Upper lobe of left lung (tissue), 6 donors: ENCODE measurements around the gene TSNAX. TPM values are rescaled to one million over a fixed set of nuclear protein-coding genes. Genes with fewer than 3 reads are reported as not detected.

ENCODE experiments used
- ATAC-seq, 2 donors: fragments of 200-7000 bp; cut with Tn5 transposase; one replicate each; pipeline ENCODE4 v1.9.1; 2022; ENCODE audit warnings: mild to moderate bottlenecking in 2 of 2, moderate library complexity in 2 of 2; ENCODE audit not compliant: low FRiP score in 2 of 2
- DNase-seq, 2 donors: peaks; one replicate each; pipeline ENCODE4 v3.0.0-alpha.2; 2019 to 2020
- H3K27ac ChIP-seq, 4 donors: fragments of 200-600 bp; sonication (generic); one replicate each; pipeline ENCODE4 v1.5.1; 2016 to 2019
- H3K27me3 ChIP-seq, 4 donors: fragments of 200-600 bp; sonication (generic); one replicate each; pipeline ENCODE4 v1.5.1; 2017 to 2019
- H3K36me3 ChIP-seq, 4 donors: fragments of 200-600 bp; sonication (generic); one replicate each; pipeline ENCODE4 v1.5.1; 2016 to 2019
- H3K4me1 ChIP-seq, 4 donors: fragments of 200-600 bp; sonication (generic); one replicate each; pipeline ENCODE4 v1.5.1; 2018 to 2019
- H3K4me3 ChIP-seq, 4 donors: fragments of 200-600 bp; sonication (generic); one replicate each; pipeline ENCODE4 v1.5.1; 2017 to 2019; ENCODE audit warnings: mild to moderate bottlenecking in 2 of 4, moderate library complexity in 1 of 4
- H3K9me3 ChIP-seq, 4 donors: fragments of 200-600 bp; sonication (generic); one replicate each; pipeline ENCODE4 v1.5.1; 2018 to 2019
- CTCF ChIP-seq, 6 experiments: fragments of 450-650 bp in 4 of 6; fragments of 200-600 bp in 2 of 6; sonication (generic) in 2 of 6; IDR thresholded peaks; one replicate each; pipeline ENCODE4 v1.5.1; 2016 to 2019; ENCODE audit warnings: antibody characterized with exemption in 6 of 6
- EP300 ChIP-seq, 4 donors: sonication (generic); formaldehyde crosslinking; IDR thresholded peaks; one replicate each; pipeline ENCODE4 v1.5.1; 2017; ENCODE audit warnings: antibody characterized with exemption in 4 of 4, control low read depth in 2 of 4
- POLR2A ChIP-seq, 4 donors: fragments of 450-650 bp; IDR thresholded peaks; one replicate each; pipeline ENCODE4 v1.5.1; 2016 to 2017; ENCODE audit warnings: antibody characterized with exemption in 4 of 4, mild to moderate bottlenecking in 2 of 4
- POLR2AphosphoS5 ChIP-seq, 2 donors: sonication (generic); formaldehyde crosslinking; IDR thresholded peaks; one replicate each; pipeline ENCODE4 v1.5.1; 2017; ENCODE audit warnings: antibody characterized with exemption in 2 of 2
- WGBS, 2 donors: methylation state at CpG; one replicate each; pipeline ENCODE4 v1.1.5; 2017 to 2018; 5-methylcytosine and 5-hydroxymethylcytosine counted together
- total RNA-seq, 6 donors: library from RNA; depleted of rRNA in 4 of 6; stranded (reverse); fragments of >200 nt in 4 of 6; gene quantifications; one replicate each; pipeline versions ENCODE4 v1.1.0 to v1.2.1, GENCODE V29; 2016 to 2021
- donor health status: DM: no; HTN: no; CAD: no; lungs with moderate emphysema.
- donor health status: DM: no; HTN: yes; CAD: no; lungs with severe emphysema.

TSNAX gene
- total RNA-seq: 10 to 100 TPM in 5 of 6 donors, 1 to 10 TPM in 1; 6.3 to 39.7 (median 24.6) TPM

- Histone ChIP-seq H3K9me3 (no peaks in the 10 kb centered on the region), H3K4me1 (peaks cover 24 to 40% (median 30%) of the 10 kb centered on the region in 4 donors), H3K4me3 (peak within 1 kb of the TSS; percentile 68 to 90 (median 70)), H3K27me3 (no peaks in the 10 kb centered on the region), H3K36me3 (peaks cover 0 to 12% (median 0%) of the 10 kb centered on the region in 4 donors), H3K27ac (peak within 1 kb of the TSS; percentile 86 to 96 (median 94))
- WGBS, 2 donors: 0 to 1% methylated on average over 18 to 54 of the region's 61 CpGs
- peak; percentile 90 to 98 for DNase-seq
- ATAC-seq: peak; percentile 99
- TF ChIP-seq POLR2A (IDR thresholded peaks at IDR 0.05): peak in 3 of 4 donors; percentile 72 to 91 (median 84)
- peak; percentile 93 for TF ChIP-seq POLR2AphosphoS5 (IDR thresholded peaks at IDR 0.05)
- TF ChIP-seq CTCF (IDR thresholded peaks at IDR 0.05): peak in 3 of 6 experiments; percentile 18 to 42 (median 34)
- peak in 1 of 4 donors; percentile 57 for TF ChIP-seq EP300 (IDR thresholded peaks at IDR 0.05)
Observed at GRCh38 chr1:231528172-231529029, at the start of gene TSNAX. TSS of gene TSNAX (plus strand) at chr1:231528669. CDS start at chr1:231528811, 142 bp downstream.

GRCh38 chr1:231478811-231479210 is 49.7 kb upstream of the TSNAX start:
- Histone ChIP-seq H3K36me3 (no peaks in the 10 kb centered on the region), H3K4me1 (no peaks in the 10 kb centered on the region), H3K9me3 (no peaks in the 10 kb centered on the region), H3K27me3 (no peaks in the 10 kb centered on the region), H3K4me3 (no peak overlapping the region), H3K27ac (no peak overlapping the region)
- DNase-seq: no peak
- WGBS, 2 donors: 98% methylated on average over 9 of the region's 9 CpGs
- TF ChIP-seq POLR2AphosphoS5 (IDR thresholded peaks at IDR 0.05): no peak
- TF ChIP-seq EP300 (IDR thresholded peaks at IDR 0.05): no peak
- TF ChIP-seq CTCF (IDR thresholded peaks at IDR 0.05): no peak
- no peak for TF ChIP-seq POLR2A (IDR thresholded peaks at IDR 0.05)
- no peak for ATAC-seq

GRCh38 chr1:231480008-231480407 is 48.5 kb upstream of the TSNAX start:
- no peaks in the 10 kb centered on the region for H3K9me3 ChIP-seq
- H3K36me3 ChIP-seq: no peaks in the 10 kb centered on the region
- no peak for TF ChIP-seq POLR2A (IDR thresholded peaks at IDR 0.05)
- TF ChIP-seq POLR2AphosphoS5 (IDR thresholded peaks at IDR 0.05): no peak
- TF ChIP-seq CTCF (IDR thresholded peaks at IDR 0.05): no peak
- no peak for TF ChIP-seq EP300 (IDR thresholded peaks at IDR 0.05)
- no peak overlapping the region for H3K27ac ChIP-seq
- no peaks in the 10 kb centered on the region for H3K4me1 ChIP-seq
- 91 to 100% methylated on average over 2 of the region's 2 CpGs for WGBS, 2 donors
- DNase-seq: no peak
- no peaks in the 10 kb centered on the region for H3K27me3 ChIP-seq
- no peak for ATAC-seq
- H3K4me3 ChIP-seq: no peak overlapping the region

GRCh38 chr1:231481289-231481688 is 47.2 kb upstream of the TSNAX start:
- Histone ChIP-seq H3K27me3 (no peaks in the 10 kb centered on the region), H3K9me3 (no peaks in the 10 kb centered on the region), H3K27ac (no peak overlapping the region), H3K4me1 (no peaks in the 10 kb centered on the region), H3K4me3 (no peak overlapping the region), H3K36me3 (no peaks in the 10 kb centered on the region)
- WGBS, 2 donors: 84 to 86% methylated on average over 2 of the region's 2 CpGs
- no peak for DNase-seq
- TF ChIP-seq POLR2A (IDR thresholded peaks at IDR 0.05) (no peak), CTCF (IDR thresholded peaks at IDR 0.05) (no peak), POLR2AphosphoS5 (IDR thresholded peaks at IDR 0.05) (no peak), EP300 (IDR thresholded peaks at IDR 0.05) (no peak)
- ATAC-seq: no peak
